ENCODE measurements around the gene RALB. TPM values are rescaled to one million over a fixed set of nuclear protein-coding genes. Genes with fewer than 3 reads are reported as not detected.

The RALB gene
- total RNA-seq, 2 experiments from 2014 or later = 3.1 to 3.6 TPM

- H3K27me3 Mint-ChIP-seq = peaks cover 21% of the 10 kb centered on the region
- H3K36me3 ChIP-seq (ENCODE audit: insufficient read depth, low read length) = no peaks in the 10 kb centered on the region
- ChIA-PET POLR2A (interaction anchor here (0.5 to 1.6 kb wide), 3 partner anchors 14 to 139 kb away, joined by 3 to 5 read pairs (median 3); no protein-coding TSS in a partner anchor), CTCF (no interaction called here)
- ATAC-seq (ENCODE audit: poor library complexity) = no peak
- TF ChIP-seq CTCF (IDR thresholded peaks at IDR 0.05) = no peak
- H3K27me3 ChIP-seq (ENCODE audit: control insufficient read depth in 1 of 2, insufficient read depth in 2 of 2, low read length in 2 of 2) = peaks cover 0 to 11% of the 10 kb centered on the region in 2 experiments
- intact Hi-C loops (cut with DNase I, micrococcal nuclease) = no loop called here
- H3K4me1 ChIP-seq (ENCODE audit: insufficient read depth, low read length) = peaks cover 1% of the 10 kb centered on the region
- no peak for DNase-seq
- H3K27ac ChIP-seq (ENCODE audit: low read depth in 1 of 2, low read length in 2 of 2) = no peak overlapping the region
- H3K4me1 Mint-ChIP-seq (ENCODE audit: low read depth) = peaks cover 2% of the 10 kb centered on the region
- no peak overlapping the region for H3K27ac Mint-ChIP-seq
- no peak overlapping the region for H3K4me3 Mint-ChIP-seq
- peaks cover 0 to 10% of the 10 kb centered on the region in 2 experiments for H3K9me3 ChIP-seq (ENCODE audit: control insufficient read depth in 1 of 2, insufficient read depth in 1 of 2, low read length in 2 of 2)
- H3K4me3 ChIP-seq (ENCODE audit: low read length) = no peak overlapping the region
- peaks cover under 1% of the 10 kb centered on the region for H3K36me3 Mint-ChIP-seq (ENCODE audit: low read depth)
- H3K9me3 Mint-ChIP-seq = no peaks in the 10 kb centered on the region
Observed at GRCh38 chr2:120246546-120247300, 5.9 kb upstream of the RALB start.

GRCh38 chr2:120247851-120248250, 4.8 kb upstream of the RALB start:
- Histone ChIP-seq H3K27me3 (ENCODE audit: control insufficient read depth in 1 of 2, insufficient read depth in 2 of 2, low read length in 2 of 2) (peaks cover 0 to 11% of the 10 kb centered on the region in 2 experiments), H3K36me3 (ENCODE audit: insufficient read depth, low read length) (no peaks in the 10 kb centered on the region), H3K9me3 (ENCODE audit: control insufficient read depth in 1 of 2, insufficient read depth in 1 of 2, low read length in 2 of 2) (peaks cover 0 to 10% of the 10 kb centered on the region in 2 experiments), H3K4me1 (ENCODE audit: insufficient read depth, low read length) (peaks cover 7% of the 10 kb centered on the region), H3K4me3 (ENCODE audit: low read length) (no peak overlapping the region), H3K27ac (ENCODE audit: low read depth in 1 of 2, low read length in 2 of 2) (no peak overlapping the region)
- ChIA-PET CTCF (no interaction called here), POLR2A (interaction anchor here (1.1 to 1.6 kb wide), 2 partner anchors 15 to 18 kb away, joined by 3 to 5 read pairs; no protein-coding TSS in a partner anchor)
- H3K27me3 Mint-ChIP-seq = peaks cover 21% of the 10 kb centered on the region
- peaks cover 12% of the 10 kb centered on the region for H3K4me1 Mint-ChIP-seq (ENCODE audit: low read depth)
- no peak for TF ChIP-seq CTCF (IDR thresholded peaks at IDR 0.05)
- no peak overlapping the region for H3K27ac Mint-ChIP-seq
- H3K9me3 Mint-ChIP-seq = no peaks in the 10 kb centered on the region
- no peak for ATAC-seq (ENCODE audit: poor library complexity)
- no peak overlapping the region for H3K4me3 Mint-ChIP-seq
- DNase-seq = no peak
- H3K36me3 Mint-ChIP-seq (ENCODE audit: low read depth) = peaks cover 8% of the 10 kb centered on the region
- intact Hi-C loops (cut with DNase I, micrococcal nuclease) = no loop called here

GRCh38 chr2:120250640-120251039, 2.0 kb upstream of the RALB start:
- H3K4me1 Mint-ChIP-seq (ENCODE audit: low read depth) = peaks cover 35% of the 10 kb centered on the region
- H3K27ac Mint-ChIP-seq = no peak overlapping the region
- no peaks in the 10 kb centered on the region for H3K9me3 ChIP-seq (ENCODE audit: control insufficient read depth in 1 of 2, insufficient read depth in 1 of 2, low read length in 2 of 2)
- no peak overlapping the region for H3K4me3 ChIP-seq (ENCODE audit: low read length)
- H3K4me3 Mint-ChIP-seq = no peak overlapping the region
- DNase-seq (no peak), ATAC-seq (ENCODE audit: poor library complexity) (no peak)
- H3K27me3 ChIP-seq (ENCODE audit: control insufficient read depth in 1 of 2, insufficient read depth in 2 of 2, low read length in 2 of 2) = peaks cover 0 to 11% of the 10 kb centered on the region in 2 experiments
- peaks cover 18% of the 10 kb centered on the region for H3K36me3 Mint-ChIP-seq (ENCODE audit: low read depth)
- peaks cover 17% of the 10 kb centered on the region for H3K27me3 Mint-ChIP-seq
- no peaks in the 10 kb centered on the region for H3K9me3 Mint-ChIP-seq
- H3K4me1 ChIP-seq (ENCODE audit: insufficient read depth, low read length) = peaks cover 20% of the 10 kb centered on the region
- H3K36me3 ChIP-seq (ENCODE audit: insufficient read depth, low read length) = no peaks in the 10 kb centered on the region
- H3K27ac ChIP-seq (ENCODE audit: low read depth in 1 of 2, low read length in 2 of 2) = no peak overlapping the region
- intact Hi-C loops (cut with DNase I, micrococcal nuclease) = loop anchor here in 1 of 2 experiments (2.0 to 10.0 kb wide), 3 partner anchors 18 to 886 kb away; partner anchors contain the start of genes C2orf76 and DBI
- POLR2A ChIA-PET = interaction anchor here (2.5 to 3.7 kb wide), 2 partner anchors 18 to 74 kb away, joined by 26 to 57 read pairs; no protein-coding TSS in a partner anchor
- CTCF ChIA-PET = no interaction called here
- no peak for TF ChIP-seq CTCF (IDR thresholded peaks at IDR 0.05)

Data from CD4-positive, alpha-beta T cell (primary cell).